Heart left ventricle (tissue), 16 donors: ENCODE measurements around the gene CCDC8. TPM values are rescaled to one million over a fixed set of nuclear protein-coding genes. Genes with fewer than 3 reads are reported as not detected.

ENCODE experiments used
- ATAC-seq, 4 donors: fragments of 200-7000 bp; cut with Tn5 transposase; one replicate each; pipeline ENCODE4 v1.9.1; 2020 to 2022; ENCODE audit warnings: moderate library complexity in 4 of 4, mild to moderate bottlenecking in 3 of 4, moderate number of reproducible peaks in 1 of 4
- DNase-seq, 5 donors: peaks; one replicate each; pipeline ENCODE4 v3.0.0-alpha.2; 2020
- H3K27ac ChIP-seq, 12 donors: fragments of 200-600 bp; sonication (generic) in 4 of 12; one replicate each; pipeline versions ENCODE4 v1.5.0 to v1.8.0; 2016 to 2022; ENCODE audit warnings: mild to moderate bottlenecking in 2 of 12
- H3K27me3 ChIP-seq, 9 donors: fragments of 200-600 bp; sonication (generic) in 2 of 9; one replicate each; pipeline versions ENCODE4 v1.5.1 to v1.8.0; 2016 to 2022; ENCODE audit warnings: mild to moderate bottlenecking in 3 of 9
- H3K36me3 ChIP-seq, 9 donors: fragments of 200-600 bp; sonication (generic) in 2 of 9; one replicate each; pipeline versions ENCODE4 v1.5.0 to v1.8.0; 2018 to 2022; ENCODE audit warnings: mild to moderate bottlenecking in 2 of 9
- H3K4me1 ChIP-seq, 12 donors: fragments of 200-600 bp; sonication (generic) in 4 of 12; one replicate each; pipeline versions ENCODE4 v1.5.0 to v1.8.0; 2016 to 2022; ENCODE audit warnings: mild to moderate bottlenecking in 3 of 12
- H3K4me3 ChIP-seq, 12 donors: fragments of 200-600 bp; sonication (generic) in 4 of 12; one replicate each; pipeline versions ENCODE4 v1.5.0 to v1.8.0; 2017 to 2022; ENCODE audit warnings: mild to moderate bottlenecking in 9 of 12, moderate library complexity in 4 of 12
- H3K9me3 ChIP-seq, 12 donors: fragments of 200-600 bp; sonication (generic) in 4 of 12; one replicate each; pipeline versions ENCODE4 v1.5.0 to v1.8.0; 2016 to 2022; ENCODE audit warnings: mild to moderate bottlenecking in 1 of 12
- CTCF ChIP-seq, 12 donors: fragments of 200-600 bp; sonication (generic) in 4 of 12; IDR thresholded peaks; one replicate each; pipeline versions ENCODE4 v1.5.0 to v1.8.0; 2018 to 2022; ENCODE audit warnings: antibody characterized with exemption in 12 of 12, mild to moderate bottlenecking in 5 of 12
- POLR2A ChIP-seq, 2 donors: fragments of 450-650 bp; IDR thresholded peaks; one replicate each; pipeline ENCODE4 v1.6.1; 2017; ENCODE audit warnings: antibody characterized with exemption in 2 of 2, mild to moderate bottlenecking in 2 of 2, moderate library complexity in 2 of 2
- WGBS, 4 donors: extraction: QIAGEN DNeasy Blood & Tissue Kit in 2 of 4; methylation state at CpG; one replicate each; pipeline versions ENCODE4 v1.1.5 to v1.1.7; 2013 to 2018; 5-methylcytosine and 5-hydroxymethylcytosine counted together
- intact Hi-C, 10 donors: fragments of 100-400 bp; cut with DNase I; formaldehyde crosslinking; loops; one replicate each; pipeline versions ENCODE4 v1.11.1 to v1.14.2; 2022
- polyA plus RNA-seq, 2 donors: library from polyadenylated mRNA; stranded (reverse); fragments of 200-250 nt; gene quantifications; one replicate each; pipeline ENCODE4 v1.2.3, GENCODE V29; 2013
- total RNA-seq, 9 donors: library from RNA; depleted of rRNA in 2 of 9; stranded (reverse); fragments of >200 nt in 2 of 9; fragmentation: NEBNext Ultra II Directional in 3 of 9; extraction: Animal tissue kit (Norgen Biotek cat#: 25700) in 3 of 9; gene quantifications; one replicate each; pipeline versions ENCODE4 v1.1.0 to v1.2.4, GENCODE V29; 2016 to 2023
- donor health status: ischemic (EF 13 %, LVEDD 7.1; RV severe dilation, severe dysfunction).
- donor health status: healthy with polysubstance abuse.
- donor health status: DM: no; HTN: yes; CAD: no.
- donor health status: DM: no; HTN: no; CAD: no.
- donor health status: ischemic (EF 25% LVEDD 6.9; RV normal size, moderate dysfunction).
- donor health status: ischemic (EF 25% LVEDD 5.7; RV mildly dilated, moderate dysfunction).
- donor health status: healthy.
- donor health status: DM: yes; HTN: yes; CAD: no.
- donor health status: ischemic (EF 35%, LVEDD 5.7; RV mildly dilated, moderate dysfunction).
- donor health status: nonischemic (EF 11% LVEDD 7.7; RV severe dilation, severe dysfunction).
- donor health status: DM: yes; HTN: yes; CAD: no.
- donor health status: PGD.
- donor health status: ischemic (EF 29% LVEDD 5.4; RV normal size, mild dysfunction).
- donor health status: nonischemic (EF 23%, LVEDD 6.1; RV moderate dilation, normal function).

Gene CCDC8
- total and polyA plus RNA-seq, 11 donors = 13.6 to 30.6 (median 23.9) TPM

GRCh38 chr19:46451352-46451751, 38.0 kb upstream of the CCDC8 start:
- Histone ChIP-seq H3K27ac (peak overlapping the region in 3 of 12 donors; percentile 0 to 14 (median 11)), H3K36me3 (no peaks in the 10 kb centered on the region), H3K27me3 (no peaks in the 10 kb centered on the region), H3K4me1 (peaks cover 0 to 15% (median 2%) of the 10 kb centered on the region in 12 donors), H3K9me3 (peaks cover 0 to 11% (median 0%) of the 10 kb centered on the region in 12 donors), H3K4me3 (no peak overlapping the region)
- DNase-seq (no peak), ATAC-seq (peak in 2 of 4 donors; percentile 11 to 28)
- 37 to 47% (median 39%) methylated on average over 6 of the region's 6 CpGs for WGBS, 4 donors
- intact Hi-C loops = no loop called here
- TF ChIP-seq POLR2A (IDR thresholded peaks at IDR 0.05) = no peak
- TF ChIP-seq CTCF (IDR thresholded peaks at IDR 0.05) = no peak

GRCh38 chr19:46450737-46451136, 37.4 kb upstream of the CCDC8 start:
- no peaks in the 10 kb centered on the region for H3K36me3 ChIP-seq
- peaks cover 0 to 11% (median 0%) of the 10 kb centered on the region in 12 donors for H3K9me3 ChIP-seq
- H3K27me3 ChIP-seq = no peaks in the 10 kb centered on the region
- 58 to 67% (median 64%) methylated on average over 5 of the region's 5 CpGs for WGBS, 4 donors
- intact Hi-C loops = no loop called here
- H3K4me1 ChIP-seq = peaks cover 0 to 15% (median 2%) of the 10 kb centered on the region in 12 donors
- TF ChIP-seq POLR2A (IDR thresholded peaks at IDR 0.05) (no peak), CTCF (IDR thresholded peaks at IDR 0.05) (no peak)
- DNase-seq (no peak), ATAC-seq (no peak)
- H3K4me3 ChIP-seq = no peak overlapping the region
- H3K27ac ChIP-seq = peak overlapping the region in 2 of 12 donors; percentile 0 to 11

GRCh38 chr19:46449228-46449627, 35.9 kb upstream of the CCDC8 start:
- no peak for TF ChIP-seq POLR2A (IDR thresholded peaks at IDR 0.05)
- TF ChIP-seq CTCF (IDR thresholded peaks at IDR 0.05) = no peak
- no peak overlapping the region for H3K27ac ChIP-seq
- DNase-seq (no peak), ATAC-seq (no peak)
- no peak overlapping the region for H3K4me3 ChIP-seq
- intact Hi-C loops = no loop called here
- H3K4me1 ChIP-seq = peaks cover 0 to 15% (median 2%) of the 10 kb centered on the region in 12 donors
- H3K36me3 ChIP-seq = no peaks in the 10 kb centered on the region
- H3K27me3 ChIP-seq = no peaks in the 10 kb centered on the region
- peaks cover 0 to 11% (median 0%) of the 10 kb centered on the region in 12 donors for H3K9me3 ChIP-seq
- WGBS, 4 donors = 46 to 50% (median 48%) methylated on average over 7 of the region's 7 CpGs

GRCh38 chr19:46448601-46449000, 35.2 kb upstream of the CCDC8 start:
- H3K27ac ChIP-seq = no peak overlapping the region
- no peaks in the 10 kb centered on the region for H3K27me3 ChIP-seq
- 86 to 95% (median 92%) methylated on average over 10 of the region's 10 CpGs for WGBS, 4 donors
- DNase-seq (no peak), ATAC-seq (no peak)
- TF ChIP-seq POLR2A (IDR thresholded peaks at IDR 0.05) (no peak), CTCF (IDR thresholded peaks at IDR 0.05) (no peak)
- H3K9me3 ChIP-seq = peaks cover 0 to 11% (median 0%) of the 10 kb centered on the region in 12 donors
- H3K4me1 ChIP-seq = peaks cover 0 to 15% (median 2%) of the 10 kb centered on the region in 12 donors
- intact Hi-C loops = no loop called here
- H3K4me3 ChIP-seq = no peak overlapping the region
- no peaks in the 10 kb centered on the region for H3K36me3 ChIP-seq
